DOHH2 (cell line): ENCODE data around the gene SLC28A3.
"Not testable (repeated sequence)": the region's sequence is repeated elsewhere in the genome, so short reads cannot be mapped to it uniquely, and the experiment has no call there.

Experiments
- CTCF ChIP-seq: fragments of 200-600 bp; sonication (generic); IDR thresholded peaks from one replicate; pipeline ENCODE4 v1.5.1; 2014; ENCODE audit warnings: antibody characterized with exemption, mild to moderate bottlenecking, low read depth, low read length; ENCODE audit not compliant: poor library complexity, severe bottlenecking
- EZH2phosphoT487 ChIP-seq: fragments of 200-600 bp; sonication (generic); IDR thresholded peaks from 2 replicates; pipeline ENCODE4 v1.6.1; 2017; ENCODE audit warnings: borderline replicate concordance, mild to moderate bottlenecking, antibody characterized with exemption, low read length, moderate library complexity, mixed read lengths

DNA sequence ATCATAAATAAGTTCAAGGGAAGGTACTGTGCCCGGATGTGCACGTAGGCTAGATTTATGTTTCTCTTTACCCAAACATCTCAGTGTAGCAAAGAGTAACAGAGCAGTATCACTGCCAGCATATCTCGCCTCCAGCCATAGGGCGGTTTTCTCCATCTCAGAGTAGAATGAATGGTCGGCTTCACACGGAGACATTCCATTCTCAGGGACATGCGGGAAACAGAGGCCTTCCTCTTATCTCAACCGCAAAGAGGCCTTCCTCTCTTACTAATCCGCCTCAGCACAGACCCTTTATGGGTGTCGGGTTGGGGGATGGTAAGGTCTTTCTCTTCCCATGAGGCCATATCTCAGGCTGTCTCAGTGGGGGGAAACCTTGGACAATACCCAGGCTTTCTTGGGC lies 27.2 kb upstream of the SLC28A3 start:
- not testable (repeated sequence) for TF ChIP-seq CTCF, EZH2phosphoT487
